ENCODE results near the gene ITPKB.

The ITPKB gene

GRCh38 chr1:226638001-226638601, 101.0 kb downstream of the ITPKB start:
- Mint-ChIP-seq H3K4me1 (peaks cover 18% of the 10 kb centered on the region), H3K36me3 (ENCODE audit: low read depth) (peaks cover 5% of the 10 kb centered on the region), H3K4me3 (no peak overlapping the region), H3K27me3 (ENCODE audit: low read depth, poor library complexity) (peaks cover 17% of the 10 kb centered on the region), H3K27ac (no peak overlapping the region), H3K9me3 (no peaks in the 10 kb centered on the region)
- TF ChIP-seq CTCF (IDR thresholded peaks at IDR 0.05): no peak
- DNase-seq: no peak

GRCh38 chr1:226637147-226637935, 101.7 kb downstream of the ITPKB start:
- TF ChIP-seq CTCF (IDR thresholded peaks at IDR 0.05): peak; percentile 37
- DNase-seq: peak; percentile 38
- H3K4me1 Mint-ChIP-seq: peaks cover 21% of the 10 kb centered on the region
- peaks cover 5% of the 10 kb centered on the region for H3K36me3 Mint-ChIP-seq (ENCODE audit: low read depth)
- no peaks in the 10 kb centered on the region for H3K9me3 Mint-ChIP-seq
- peaks cover 17% of the 10 kb centered on the region for H3K27me3 Mint-ChIP-seq (ENCODE audit: low read depth, poor library complexity)
- H3K27ac Mint-ChIP-seq: no peak overlapping the region
- H3K4me3 Mint-ChIP-seq: no peak overlapping the region

- H3K27ac Mint-ChIP-seq: peak overlapping the region; percentile 9
- H3K36me3 Mint-ChIP-seq (ENCODE audit: low read depth): peaks cover 5% of the 10 kb centered on the region
Measured at GRCh38 chr1:226636847-226637096, 102.3 kb downstream of the ITPKB start.

GRCh38 chr1:226635456-226635941, 103.6 kb downstream of the ITPKB start:
- peaks cover 31% of the 10 kb centered on the region for H3K4me1 Mint-ChIP-seq
- no peak for TF ChIP-seq CTCF (IDR thresholded peaks at IDR 0.05)
- peaks cover 5% of the 10 kb centered on the region for H3K36me3 Mint-ChIP-seq (ENCODE audit: low read depth)
- no peak for DNase-seq
- H3K27me3 Mint-ChIP-seq (ENCODE audit: low read depth, poor library complexity): peaks cover 16% of the 10 kb centered on the region
- no peak overlapping the region for H3K4me3 Mint-ChIP-seq
- H3K9me3 Mint-ChIP-seq: no peaks in the 10 kb centered on the region
- no peak overlapping the region for H3K27ac Mint-ChIP-seq

More at GRCh38 chr1:226636847-226637096, 102.3 kb downstream of the ITPKB start:
- H3K9me3 Mint-ChIP-seq: no peaks in the 10 kb centered on the region
- DNase-seq: no peak
- H3K27me3 Mint-ChIP-seq (ENCODE audit: low read depth, poor library complexity): peaks cover 15% of the 10 kb centered on the region
- no peak overlapping the region for H3K4me3 Mint-ChIP-seq
- no peak for TF ChIP-seq CTCF (IDR thresholded peaks at IDR 0.05)
- H3K4me1 Mint-ChIP-seq: peaks cover 26% of the 10 kb centered on the region

GRCh38 chr1:226634611-226635246, 104.4 kb downstream of the ITPKB start:
- H3K36me3 Mint-ChIP-seq (ENCODE audit: low read depth): peaks cover 5% of the 10 kb centered on the region
- TF ChIP-seq CTCF (IDR thresholded peaks at IDR 0.05): no peak
- no peak for DNase-seq
- H3K9me3 Mint-ChIP-seq: no peaks in the 10 kb centered on the region
- H3K27me3 Mint-ChIP-seq (ENCODE audit: low read depth, poor library complexity): peaks cover 18% of the 10 kb centered on the region
- no peak overlapping the region for H3K27ac Mint-ChIP-seq
- H3K4me1 Mint-ChIP-seq: peaks cover 28% of the 10 kb centered on the region
- no peak overlapping the region for H3K4me3 Mint-ChIP-seq
